Frontal cortex (tissue), 4 donors: Measurements from ENCODE around the gene VPS13D. TPM values are rescaled to one million over a fixed set of nuclear protein-coding genes. Genes with fewer than 3 reads are reported as not detected.

Source experiments
- DNase-seq, 2 donors: peaks; one replicate each; pipeline ENCODE4 v3.0.0; 2012; ENCODE audit warnings: low spot score in 2 of 2
- FAIRE-seq: peaks from 2 replicates; lab custom pipeline; 2012; peaks lifted over from hg19 to GRCh38; lab: Jason Lieb, UNC
- total RNA-seq: library from RNA; depleted of rRNA; stranded (reverse); fragments of >200 nt; gene quantifications from one replicate; pipeline ENCODE4 v1.2.3, GENCODE V29; 2014
- donor health status: control.
- donor health status: control.
- donor health status: control.

Gene VPS13D
- total RNA-seq, 1 donor from 2014 or later, result 34.6 TPM

DNA sequence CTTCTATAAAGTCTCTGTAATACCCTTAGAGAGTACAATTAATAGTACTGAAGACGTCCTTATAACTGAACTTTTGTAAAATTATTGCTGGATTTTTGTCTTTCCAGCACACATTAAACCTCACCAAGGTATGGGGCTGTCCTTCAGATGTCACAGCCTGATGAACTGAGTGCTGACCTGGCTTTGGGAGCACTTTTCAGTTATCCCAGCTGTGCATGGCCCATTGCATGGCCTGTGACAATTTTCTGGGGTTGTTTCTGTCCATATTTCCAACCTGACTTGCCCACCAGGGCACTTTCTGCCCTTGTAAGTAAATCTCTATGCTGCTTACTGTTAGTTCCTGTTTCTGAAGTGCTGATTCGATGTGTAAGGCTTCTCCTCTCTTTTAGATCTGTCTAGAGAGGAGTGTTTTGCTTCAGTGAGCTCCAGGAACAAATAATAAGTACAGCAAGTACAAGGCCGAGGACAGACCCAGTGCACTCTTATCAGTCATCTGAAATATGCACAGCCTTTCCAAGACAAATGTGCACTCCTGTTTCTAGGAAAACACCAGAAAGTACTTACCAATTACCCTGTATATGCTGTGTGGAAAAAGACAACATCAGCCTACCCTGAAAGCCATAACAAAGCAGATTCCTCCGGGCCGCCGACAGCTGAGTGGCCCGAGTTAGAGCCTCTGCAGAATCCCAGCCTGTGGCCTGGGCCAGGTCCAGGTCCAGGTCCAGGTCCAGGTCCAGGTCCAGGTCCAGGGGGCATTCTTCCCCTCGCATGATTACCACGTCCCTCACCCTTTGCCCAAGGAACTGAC is 266.5 kb downstream of the VPS13D start:
- FAIRE-seq, result no peak

DNA sequence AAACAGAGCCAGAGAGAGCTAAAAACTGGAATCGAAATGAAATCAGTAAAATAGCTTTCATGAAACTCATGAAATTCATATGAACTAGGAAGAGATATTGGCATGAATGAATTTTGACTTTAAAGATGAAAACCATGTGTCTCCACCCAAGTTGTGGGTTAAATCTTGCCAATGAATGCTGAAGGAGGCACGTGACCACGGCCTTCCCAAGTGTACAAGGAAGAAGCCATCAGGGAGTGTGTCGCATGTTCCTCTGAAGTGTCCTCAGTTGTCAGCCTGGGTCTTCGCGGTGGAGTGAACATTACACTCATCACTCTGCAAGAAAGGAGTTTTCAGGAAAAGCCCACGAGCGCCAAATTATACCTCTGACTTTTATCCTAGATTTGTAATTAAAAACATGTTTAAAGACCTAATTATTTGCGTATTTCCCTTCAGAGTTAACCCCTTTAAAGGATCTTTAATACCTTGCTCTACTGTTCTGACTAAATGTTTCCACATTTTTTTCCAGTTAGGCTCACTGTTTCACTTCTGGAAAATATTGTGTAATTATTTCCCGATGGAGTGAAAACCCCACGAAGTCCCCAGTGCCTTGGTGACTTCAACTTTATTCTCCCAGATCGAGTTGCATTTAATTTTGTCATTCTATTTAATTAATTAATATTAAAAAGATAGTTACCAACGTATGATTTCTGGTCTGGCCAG is 269.9 kb downstream of the VPS13D start:
- DNase-seq, result no peak
- no peak for FAIRE-seq

More for the DNA sequence above, 266.5 kb downstream of the VPS13D start:
- no peak for DNase-seq

GRCh38 chr1:12501661-12502060 is 271.8 kb downstream of the VPS13D start:
- no peak for DNase-seq
- FAIRE-seq, result no peak

GRCh38 chr1:12502336-12503109 is 272.7 kb downstream of the VPS13D start:
- FAIRE-seq (no peak), DNase-seq (no peak)

GRCh38 chr1:12503709-12504108 is 273.9 kb downstream of the VPS13D start:
- DNase-seq (no peak), FAIRE-seq (no peak)

DNA sequence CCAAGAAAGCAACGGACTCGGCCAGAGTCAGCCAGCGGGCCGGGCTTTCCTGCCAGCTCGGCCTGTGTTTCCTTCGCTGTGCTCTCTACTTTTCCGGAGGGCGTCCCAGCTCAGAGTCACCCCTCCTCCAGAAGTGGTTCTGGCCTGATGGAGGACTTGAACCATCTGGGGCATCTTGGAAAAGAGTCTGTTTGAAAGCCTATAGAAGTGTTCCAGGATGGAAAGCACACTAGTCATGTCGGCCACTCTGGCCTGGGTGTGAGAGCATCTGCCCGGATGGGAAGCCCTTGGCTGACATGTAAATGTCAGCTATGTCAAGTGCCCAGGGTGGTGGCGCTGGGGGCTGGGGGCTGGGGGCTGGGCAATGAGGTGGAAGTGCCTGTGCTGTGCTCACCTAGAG is 274.8 kb downstream of the VPS13D start:
- no peak for DNase-seq
- no peak for FAIRE-seq

DNA sequence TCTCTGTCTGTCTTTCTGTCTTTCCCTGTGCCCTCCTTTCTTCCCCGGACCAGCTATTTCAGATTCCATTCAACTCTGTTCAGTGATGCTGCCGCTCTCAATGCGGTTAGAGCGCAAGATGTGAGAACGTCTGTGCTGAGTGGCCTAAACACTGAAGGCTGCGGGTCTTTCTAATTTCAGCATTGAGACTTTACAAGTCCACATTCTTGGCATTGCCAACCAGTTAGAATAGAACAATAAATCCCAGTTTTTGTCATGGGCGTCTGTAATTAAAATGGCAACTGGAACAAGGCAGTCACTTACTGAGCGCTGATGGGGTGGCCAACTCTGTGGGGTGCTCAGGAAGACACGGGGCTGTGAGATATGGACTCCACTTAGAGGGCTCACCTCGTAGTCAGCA is 275.4 kb downstream of the VPS13D start:
- no peak for FAIRE-seq

DNA sequence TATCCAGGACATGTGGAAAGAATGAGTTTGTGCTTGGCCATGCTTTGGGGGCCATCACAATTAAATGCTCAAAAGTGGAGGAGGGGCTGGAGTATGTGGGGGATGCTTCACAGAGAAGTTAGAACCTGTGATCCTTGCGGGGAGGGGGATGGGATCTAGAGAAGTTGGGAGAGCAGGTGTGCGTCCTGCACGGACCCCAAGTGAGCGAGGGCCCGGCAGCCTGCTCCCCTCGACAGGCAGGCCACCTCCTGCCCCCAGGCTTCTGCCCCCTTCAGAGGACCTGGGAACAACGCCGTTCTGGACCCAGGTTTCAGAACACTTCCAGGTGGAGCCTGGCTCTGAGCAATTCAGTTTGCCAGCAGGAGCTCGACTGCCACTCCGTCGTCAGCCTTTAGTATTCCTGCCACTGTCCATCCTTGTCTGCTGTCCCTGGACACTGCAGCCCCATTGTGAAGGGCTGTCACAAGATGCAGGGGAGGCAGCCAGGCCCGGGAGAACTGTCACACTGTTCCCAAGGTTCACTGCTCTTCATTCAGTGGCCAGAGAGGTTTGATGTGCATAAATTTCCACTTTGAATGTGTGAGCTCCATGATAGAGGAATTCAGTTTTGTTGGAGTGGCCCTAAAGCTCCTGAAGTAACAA is 275.9 kb downstream of the VPS13D start:
- FAIRE-seq (no peak), DNase-seq (no peak)

More for the DNA sequence above, 275.4 kb downstream of the VPS13D start:
- DNase-seq, result no peak

DNA sequence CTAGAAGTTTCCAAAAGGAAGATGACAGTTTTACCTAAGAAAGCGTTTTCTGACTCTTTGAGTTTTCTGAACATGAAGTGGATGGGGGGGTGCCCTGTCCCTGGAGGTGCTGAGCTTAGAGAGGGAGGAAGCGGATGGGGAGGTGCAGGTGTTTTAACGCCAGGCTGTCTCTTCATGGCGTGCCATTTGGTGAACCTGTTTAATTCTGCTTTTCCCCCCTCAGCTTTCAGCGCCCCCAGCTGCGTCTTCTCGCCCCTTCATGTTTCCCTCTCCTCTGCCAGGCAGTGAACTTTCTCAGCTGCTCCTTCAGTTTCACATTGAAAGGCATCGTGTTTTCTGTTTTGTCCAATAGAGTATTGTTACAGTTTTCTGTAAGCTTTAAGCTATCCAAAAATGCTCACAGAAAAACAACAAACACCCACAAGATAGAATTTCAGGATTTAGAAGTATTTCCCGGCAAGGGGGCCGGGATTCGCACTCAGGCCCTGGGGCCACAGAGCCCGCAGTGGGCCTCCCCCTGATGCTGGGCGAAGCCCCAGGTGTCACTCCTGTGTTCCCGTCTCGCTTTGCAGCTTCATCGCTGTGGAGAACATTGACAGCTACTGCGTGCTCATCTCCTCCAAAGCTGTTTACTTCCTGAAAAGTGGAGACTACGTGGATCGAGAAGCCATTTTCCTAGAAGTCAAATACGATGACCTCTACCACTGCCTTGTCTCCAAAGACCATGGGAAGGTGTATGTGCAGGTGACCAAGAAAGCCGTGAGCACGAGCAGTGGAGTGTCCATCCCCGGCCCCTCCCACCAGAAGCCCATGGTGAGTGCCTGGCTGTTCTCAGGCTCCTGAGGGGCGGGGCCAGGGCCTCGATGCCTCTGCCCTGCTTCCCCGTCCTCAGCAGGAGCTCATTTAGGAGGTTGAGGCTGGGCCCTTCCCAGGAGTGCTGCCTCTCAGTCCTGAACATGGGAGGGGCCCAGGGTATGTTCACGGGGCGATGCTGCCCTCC is 276.8 kb downstream of the VPS13D start:
- FAIRE-seq, result no peak
- DNase-seq, result no peak

GRCh38 chr1:12507631-12508030 is 277.8 kb downstream of the VPS13D start:
- DNase-seq, result no peak
- FAIRE-seq, result no peak

DNA sequence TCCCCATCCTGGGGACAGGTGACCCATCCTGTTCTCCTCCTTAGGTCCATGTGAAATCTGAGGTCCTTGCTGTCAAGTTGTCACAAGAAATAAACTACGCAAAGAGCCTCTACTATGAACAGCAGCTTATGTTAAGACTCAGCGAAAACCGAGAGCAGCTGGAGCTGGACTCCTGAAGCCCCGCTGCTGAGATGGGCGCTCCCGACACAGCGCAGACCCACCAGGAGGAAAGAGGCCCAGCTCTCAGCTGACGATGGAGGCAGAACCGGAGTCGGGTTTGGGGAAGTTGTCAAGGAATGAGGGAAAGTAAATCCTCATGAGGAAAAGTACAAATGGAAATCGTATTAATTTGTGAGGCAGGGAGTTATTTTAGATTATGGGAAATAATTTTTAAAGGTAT is 279.0 kb downstream of the VPS13D start:
- no peak for FAIRE-seq
- no peak for DNase-seq

- FAIRE-seq, result no peak
- DNase-seq, result no peak
These were observed 281.3 kb downstream of the VPS13D start for GRCh38 chr1:12511128-12511484.

DNA sequence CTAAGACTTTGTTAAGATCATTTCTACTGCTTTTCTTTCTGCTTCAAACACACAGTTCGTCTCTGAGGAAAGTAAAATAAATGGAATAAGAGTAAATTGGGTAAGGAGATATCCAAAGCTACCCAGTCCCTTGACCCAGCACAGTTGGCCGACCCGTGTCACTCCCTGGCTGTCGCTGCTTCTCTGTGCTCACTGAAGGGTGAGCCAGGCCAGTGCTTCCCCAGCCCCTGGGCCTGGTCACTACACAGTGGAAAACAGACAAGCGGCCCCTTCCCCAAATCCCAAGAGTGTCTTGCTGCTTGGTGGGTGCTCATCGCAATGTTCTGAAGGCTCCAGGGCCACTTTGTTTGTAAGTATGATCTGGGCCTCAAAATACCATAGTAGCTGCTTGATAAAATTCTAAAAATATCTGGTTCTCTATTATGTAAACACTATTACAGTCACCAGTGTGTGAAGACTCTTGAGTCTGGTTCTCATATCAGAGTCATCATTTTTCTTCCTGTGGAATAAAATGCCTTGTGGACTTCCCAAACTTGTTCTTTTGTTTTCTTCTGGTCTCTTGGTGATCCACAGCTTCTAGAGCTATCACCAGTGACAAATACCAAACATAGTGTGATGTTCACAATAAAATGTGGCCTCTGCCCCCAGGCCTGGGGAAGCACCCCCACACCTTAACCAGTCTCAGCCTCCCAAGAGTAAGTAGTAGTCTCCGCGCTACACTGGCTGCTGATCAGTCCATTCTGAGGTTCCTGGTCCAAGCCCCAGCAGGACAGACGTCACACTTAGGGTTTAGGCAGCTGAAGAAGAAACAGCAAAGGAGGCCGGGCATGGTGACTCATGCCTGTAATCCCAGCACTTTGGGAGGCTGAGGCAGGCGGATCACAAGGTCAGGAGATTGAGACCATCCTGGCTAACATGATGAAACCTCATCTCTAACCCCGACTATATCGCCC is 282.0 kb downstream of the VPS13D start:
- FAIRE-seq (no peak), DNase-seq (no peak)

DNA sequence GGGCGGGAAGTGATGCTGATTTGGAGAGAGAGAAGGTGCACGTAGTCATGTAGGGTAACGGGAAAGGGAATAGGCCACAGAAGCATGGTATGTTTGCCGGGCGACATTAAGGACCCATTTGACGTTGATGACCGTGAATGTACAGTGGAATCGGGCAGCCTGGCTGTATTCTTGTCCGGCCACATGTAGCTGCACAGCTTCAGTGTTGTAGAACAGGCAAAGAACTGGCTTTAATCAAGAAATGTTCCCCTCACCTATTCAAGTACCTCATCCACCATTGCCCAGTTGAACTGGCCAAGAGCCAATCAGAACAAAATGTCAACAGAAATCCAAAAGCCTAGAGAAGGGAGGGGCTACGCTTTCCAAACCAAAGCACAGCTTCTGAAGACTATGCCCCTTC is 283.4 kb downstream of the VPS13D start:
- FAIRE-seq, result no peak

DNA sequence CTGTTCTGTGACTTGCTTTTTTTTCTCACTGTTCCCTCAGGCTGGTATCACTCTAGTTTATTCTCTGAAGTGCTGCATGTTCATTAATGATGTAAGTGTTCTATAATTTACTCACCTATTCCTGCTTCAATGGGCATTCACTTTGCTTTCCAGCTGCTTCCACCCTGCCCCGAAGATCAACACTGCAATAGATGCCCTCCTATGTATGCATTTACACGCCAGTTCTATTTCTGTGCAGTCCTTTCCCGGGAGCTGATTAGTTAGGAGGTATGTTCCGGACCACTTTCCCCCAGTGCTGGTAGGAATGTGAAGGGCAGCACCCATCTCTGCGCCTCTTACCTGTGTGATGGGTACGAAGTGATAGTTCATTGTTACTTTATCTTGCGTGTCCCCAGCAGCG is 284.8 kb downstream of the VPS13D start:
- DNase-seq (no peak), FAIRE-seq (no peak)

More for the DNA sequence above, 283.4 kb downstream of the VPS13D start:
- no peak for DNase-seq

- DNase-seq (no peak), FAIRE-seq (no peak)
These were observed 285.4 kb downstream of the VPS13D start for GRCh38 chr1:12515234-12515633.

DNA sequence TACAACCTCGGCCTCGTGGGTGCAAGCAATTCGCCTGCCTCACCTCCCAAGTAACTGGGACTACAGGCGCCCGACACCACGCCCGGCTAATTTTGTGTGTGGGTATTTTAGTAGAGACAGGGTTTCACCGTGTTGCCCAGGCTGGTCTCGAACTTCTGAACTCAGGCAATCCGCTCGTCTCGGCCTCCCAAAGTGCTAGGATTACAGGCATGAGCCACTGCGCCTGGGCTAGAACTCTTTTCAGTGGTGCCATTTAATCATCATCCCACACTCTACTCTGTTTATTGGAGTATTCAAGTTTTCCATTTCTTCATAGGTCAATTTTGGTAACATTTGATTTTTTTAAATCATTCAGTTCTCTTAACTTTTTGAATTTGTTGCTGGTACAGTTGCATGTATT is 286.9 kb downstream of the VPS13D start:
- FAIRE-seq (no peak), DNase-seq (no peak)
